Liver (tissue), 3 donors: ENCODE data around the gene MGA.

Experiments used
- ATF3 ChIP-seq: IDR thresholded peaks from 2 replicates; pipeline ENCODE4 v1.6.1; 2016; ENCODE audit warnings: antibody characterized with exemption
- CTCF ChIP-seq: fragments of 150-350 bp; IDR thresholded peaks from 2 replicates; pipeline ENCODE4 v1.5.1; 2017; ENCODE audit warnings: improper control_type of control experiment, low read depth, low read length; ENCODE audit not compliant: missing input control
- EGR1 ChIP-seq, 2 donors: IDR thresholded peaks; 2 replicates each; pipeline ENCODE4 v1.6.1; 2016 to 2018; ENCODE audit warnings: antibody characterized with exemption in 2 of 2, low read depth in 2 of 2
- FOXA1 ChIP-seq: IDR thresholded peaks from 2 replicates; pipeline ENCODE4 v1.6.1; 2016; ENCODE audit warnings: antibody characterized with exemption
- GABPA ChIP-seq, 2 donors: IDR thresholded peaks in 1 of 2; conservative IDR thresholded peaks in 1 of 2; 2 replicates each; pipeline ENCODE4 v1.6.1; 2016; ENCODE audit warnings: antibody characterized with exemption in 2 of 2, mild to moderate bottlenecking in 1 of 2, moderate library complexity in 1 of 2
- JUND ChIP-seq, 2 donors: IDR thresholded peaks; 2 replicates each; pipeline ENCODE4 v1.6.1; 2016; ENCODE audit warnings: antibody characterized with exemption in 2 of 2
- MAX ChIP-seq: IDR thresholded peaks from 2 replicates; pipeline ENCODE4 v1.6.1; 2016; ENCODE audit warnings: antibody characterized with exemption
- RAD21 ChIP-seq, 2 donors: IDR thresholded peaks; 2 replicates each; pipeline ENCODE4 v1.6.1; 2016; ENCODE audit warnings: antibody characterized with exemption in 2 of 2, mild to moderate bottlenecking in 2 of 2
- REST ChIP-seq: IDR thresholded peaks from 2 replicates; pipeline ENCODE4 v1.6.1; 2016; ENCODE audit warnings: antibody characterized with exemption, mild to moderate bottlenecking
- RXRA ChIP-seq, 2 donors: IDR thresholded peaks; 2 replicates each; pipeline ENCODE4 v1.6.1; 2017 to 2018; ENCODE audit warnings: antibody characterized with exemption in 2 of 2, mild to moderate bottlenecking in 1 of 2
- SP1 ChIP-seq: IDR thresholded peaks from 2 replicates; pipeline ENCODE4 v1.6.1; 2018; ENCODE audit warnings: antibody characterized with exemption, mild to moderate bottlenecking
- TAF1 ChIP-seq: conservative IDR thresholded peaks from 2 replicates; pipeline ENCODE4 v1.6.1; 2016; ENCODE audit warnings: antibody characterized with exemption, mild to moderate bottlenecking
- YY1 ChIP-seq: IDR thresholded peaks from 2 replicates; pipeline ENCODE4 v1.6.1; 2016; ENCODE audit warnings: antibody characterized with exemption, mild to moderate bottlenecking
- ZBTB33 ChIP-seq: IDR thresholded peaks from 2 replicates; pipeline ENCODE4 v1.6.1; 2016; ENCODE audit warnings: antibody characterized with exemption
- donor health status: healthy.
- donor health status: healthy.

- TF ChIP-seq MAX (no peak), JUND (IDR thresholded peaks at IDR 0.05) (no peak), CTCF (no peak), RXRA (IDR thresholded peaks at IDR 0.05) (no peak), SP1 (no peak), REST (no peak), EGR1 (IDR thresholded peaks at IDR 0.05; ENCODE audit: low read depth in 2 of 2) (no peak), FOXA1 (no peak), YY1 (no peak), TAF1 (no peak), RAD21 (IDR thresholded peaks at IDR 0.05) (no peak), ATF3 (no peak), ZBTB33 (no peak), GABPA (IDR thresholded peaks at IDR 0.05 in 1 of 2, conservative IDR thresholded peaks at IDR 0.05 in 1 of 2) (no peak)
Measured at GRCh38 chr15:41779662-41780157, 119.5 kb downstream of the MGA start.
